Motor neuron (in vitro differentiated cells): ENCODE data around the gene VCAM1. TPM values are rescaled to one million over a fixed set of nuclear protein-coding genes. Genes with fewer than 3 reads are reported as not detected.
A peak's percentile ranks its signal among the peaks of the same experiment; 100 is the strongest.

Source experiments
- ATAC-seq, 8 experiments: fragments of 200-7000 bp; cut with Tn5 transposase; replicated peaks in 6 of 8; 2 replicates each; pipeline ENCODE4 v1.8.0; 2021; ENCODE audit warnings: mild to moderate bottlenecking in 8 of 8, moderate library complexity in 8 of 8
- H3K27ac ChIP-seq, 2 donors: fragments of 250-450 bp; sonication (Bioruptor Pico); 2 replicates each; pipeline ENCODE4 v1.9.0; 2021; ENCODE audit warnings: antibody characterized with exemption in 2 of 2, mild to moderate bottlenecking in 2 of 2, moderate library complexity in 1 of 2
- H3K4me1 ChIP-seq, 2 donors: fragments of 250-450 bp; sonication (Bioruptor Pico); replicated peaks in 1 of 2; 2 replicates each; pipeline ENCODE4 v1.6.1; 2021; ENCODE audit warnings: antibody characterized with exemption in 2 of 2, mild to moderate bottlenecking in 2 of 2, moderate library complexity in 1 of 2
- H3K4me3 ChIP-seq, 5 donors: fragments of 250-450 bp; sonication (Bioruptor Pico); 2 replicates each; pipeline ENCODE4 v1.9.0; 2021; ENCODE audit warnings: antibody characterized with exemption in 5 of 5, mild to moderate bottlenecking in 5 of 5, moderate library complexity in 4 of 5
- WGBS, 10 experiments: fragments of 450-650 bp; shearing (Covaris generic); methylation state at CpG; one replicate each; pipeline ENCODE4 v1.0.0; 2022; 5-methylcytosine and 5-hydroxymethylcytosine counted together
- in situ Hi-C, 9 experiments: fragments of 400-800 bp; cut with MboI; loops; one replicate each; pipeline ENCODE4 v1.15.0; 2021; ENCODE audit warnings: low sequenced_read_pairs in 9 of 9, low pct_unique_long_range_greater_than_20kb in 2 of 9; ENCODE audit not compliant: unreplicated experiment in 9 of 9
- total RNA-seq, 8 experiments: library from RNA; unstranded; fragments of 300-600 nt; gene quantifications; 2 replicates each; pipeline versions ENCODE4 v1.2.3 to v1.2.4, GENCODE V29; 2022

VCAM1 gene
- total RNA-seq, 8 experiments from 2014 or later, result 0.38 to 84.0 (median 1.9) TPM; not detected in 1

DNA sequence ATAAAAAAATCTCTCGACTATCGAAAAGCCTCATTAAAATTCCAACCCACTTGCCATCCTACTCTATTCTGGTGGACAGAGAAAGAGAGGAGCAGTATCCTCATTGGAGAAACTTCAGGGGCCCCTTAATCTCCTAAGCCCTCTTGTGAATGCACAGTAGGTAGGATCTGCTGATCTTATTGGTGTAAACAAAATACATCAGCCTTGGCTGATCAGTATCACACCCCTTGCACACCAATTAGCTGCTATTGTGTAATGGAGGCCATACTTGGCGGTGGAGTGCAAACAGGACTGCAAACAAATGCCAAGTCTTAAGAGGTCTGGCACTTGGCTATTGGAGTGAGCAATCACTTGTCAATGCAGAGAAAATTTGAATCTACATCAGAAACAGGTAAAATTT lies 15.7 kb downstream of the VCAM1 start:
- H3K4me1 ChIP-seq, result no peaks in the 10 kb centered on the region
- in situ Hi-C loops, result no loop called here
- no peak overlapping the region for H3K27ac ChIP-seq
- no peak overlapping the region for H3K4me3 ChIP-seq
- 0 to 94% (median 65%) methylated on average over 1 to 3 of the region's 3 CpGs; no CpG with 5 or more reads in 2 of the 10 experiments for WGBS, 10 experiments
- ATAC-seq, result no peak

DNA sequence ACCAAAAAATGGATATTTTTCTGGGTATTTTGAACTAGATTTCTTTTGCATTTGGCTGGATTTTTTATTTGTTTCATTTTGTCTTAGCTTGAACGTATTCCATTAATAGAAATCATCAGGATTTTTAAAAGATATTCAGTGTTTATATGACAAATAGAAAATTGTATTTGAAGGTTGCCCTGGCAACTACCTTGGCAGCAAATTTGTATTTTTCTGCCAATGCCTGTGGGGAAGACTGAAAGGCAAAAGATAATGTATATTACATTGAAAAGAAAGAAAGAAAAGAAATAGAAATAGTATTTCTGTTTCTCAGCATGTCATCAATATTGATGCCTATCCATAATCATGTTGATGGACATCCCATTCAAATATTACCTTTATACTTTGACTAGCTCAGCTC lies 16.8 kb downstream of the VCAM1 start:
- ATAC-seq, result no peak
- no peak overlapping the region for H3K27ac ChIP-seq
- in situ Hi-C loops, result no loop called here
- H3K4me3 ChIP-seq, result no peak overlapping the region
- WGBS, 10 experiments, result 33 to 100% (median 83%) methylated on average over 1 of the region's 1 CpG
- H3K4me1 ChIP-seq, result no peaks in the 10 kb centered on the region

DNA sequence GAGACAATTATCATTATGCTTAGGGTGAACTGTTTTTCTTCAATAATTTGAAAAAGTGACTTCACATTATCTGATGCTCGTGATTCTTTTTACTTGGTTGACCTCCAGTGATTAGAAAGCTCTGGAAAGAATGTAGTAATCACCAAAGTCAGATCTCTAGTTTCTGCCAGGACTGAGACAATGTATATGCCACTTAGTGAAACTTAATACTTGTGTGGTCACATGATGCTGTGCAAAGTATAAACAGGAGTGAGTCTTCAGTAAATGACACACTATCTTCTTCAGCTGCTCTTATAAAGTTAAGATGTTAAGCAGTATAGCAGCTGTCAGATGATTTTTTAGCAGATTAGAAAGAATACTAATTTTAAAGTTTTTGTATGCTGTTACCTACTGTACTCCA lies 17.2 kb downstream of the VCAM1 start:
- Histone ChIP-seq H3K27ac (no peak overlapping the region), H3K4me3 (no peak overlapping the region), H3K4me1 (no peaks in the 10 kb centered on the region)
- peak in 2 of 8 experiments; percentile 47 to 63 for ATAC-seq
- 0 to 100% (median 48%) methylated on average over 1 of the region's 1 CpG; no CpG with 5 or more reads in 2 of the 10 experiments for WGBS, 10 experiments
- in situ Hi-C loops, result no loop called here

DNA sequence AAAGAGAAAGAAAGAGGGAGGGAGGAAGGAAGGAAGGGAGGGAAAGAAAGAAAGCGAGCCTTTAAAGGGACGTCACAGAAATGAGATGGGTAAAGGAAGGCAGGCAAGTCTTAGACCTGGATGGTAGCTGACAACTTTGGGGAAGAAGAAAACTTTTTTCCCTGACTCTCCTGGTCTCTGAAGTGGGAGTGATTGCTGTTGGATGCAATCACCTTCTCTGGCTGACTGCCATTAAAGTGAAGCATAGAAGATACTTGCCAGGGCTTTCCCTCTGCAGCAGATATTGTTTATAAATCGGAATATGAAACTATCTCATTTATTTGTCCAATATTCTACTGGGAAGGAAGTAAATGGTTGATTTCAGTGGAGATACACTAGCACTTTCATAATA lies 27.0 kb downstream of the VCAM1 start:
- Histone ChIP-seq H3K4me3 (no peak overlapping the region), H3K27ac (no peak overlapping the region), H3K4me1 (peaks cover 6 to 8% of the 10 kb centered on the region in 2 donors)
- WGBS, 10 experiments, result 84 to 97% (median 93%) methylated on average over 3 of the region's 3 CpGs
- ATAC-seq, result no peak
- in situ Hi-C loops, result no loop called here

DNA sequence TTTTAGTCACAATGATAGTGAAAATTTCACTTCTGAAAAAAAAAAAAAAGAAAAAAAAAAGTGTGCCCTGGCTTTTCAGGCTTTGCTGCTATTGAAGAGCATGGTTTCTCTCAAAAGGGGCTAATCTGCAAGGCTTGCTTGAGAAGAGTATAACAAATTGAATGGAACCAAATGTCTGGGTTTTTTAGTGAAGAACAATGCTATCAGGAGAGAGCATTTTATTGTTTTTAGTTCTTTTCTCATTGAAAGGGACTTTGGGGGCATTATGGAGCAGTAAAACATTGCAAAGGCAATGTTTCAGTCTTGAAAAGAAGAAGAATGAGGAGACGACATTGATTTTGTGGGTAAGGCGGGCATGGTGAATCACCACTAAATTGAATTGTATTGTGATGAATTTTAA lies 28.2 kb downstream of the VCAM1 start:
- Histone ChIP-seq H3K27ac (no peak overlapping the region), H3K4me1 (peaks cover 6 to 8% of the 10 kb centered on the region in 2 donors), H3K4me3 (no peak overlapping the region)
- ATAC-seq, result peak in 5 of 8 experiments; percentile 24 to 87 (median 81)
- 15 to 71% (median 28%) methylated on average over 2 of the region's 2 CpGs for WGBS, 10 experiments
- in situ Hi-C loops, result no loop called here

DNA sequence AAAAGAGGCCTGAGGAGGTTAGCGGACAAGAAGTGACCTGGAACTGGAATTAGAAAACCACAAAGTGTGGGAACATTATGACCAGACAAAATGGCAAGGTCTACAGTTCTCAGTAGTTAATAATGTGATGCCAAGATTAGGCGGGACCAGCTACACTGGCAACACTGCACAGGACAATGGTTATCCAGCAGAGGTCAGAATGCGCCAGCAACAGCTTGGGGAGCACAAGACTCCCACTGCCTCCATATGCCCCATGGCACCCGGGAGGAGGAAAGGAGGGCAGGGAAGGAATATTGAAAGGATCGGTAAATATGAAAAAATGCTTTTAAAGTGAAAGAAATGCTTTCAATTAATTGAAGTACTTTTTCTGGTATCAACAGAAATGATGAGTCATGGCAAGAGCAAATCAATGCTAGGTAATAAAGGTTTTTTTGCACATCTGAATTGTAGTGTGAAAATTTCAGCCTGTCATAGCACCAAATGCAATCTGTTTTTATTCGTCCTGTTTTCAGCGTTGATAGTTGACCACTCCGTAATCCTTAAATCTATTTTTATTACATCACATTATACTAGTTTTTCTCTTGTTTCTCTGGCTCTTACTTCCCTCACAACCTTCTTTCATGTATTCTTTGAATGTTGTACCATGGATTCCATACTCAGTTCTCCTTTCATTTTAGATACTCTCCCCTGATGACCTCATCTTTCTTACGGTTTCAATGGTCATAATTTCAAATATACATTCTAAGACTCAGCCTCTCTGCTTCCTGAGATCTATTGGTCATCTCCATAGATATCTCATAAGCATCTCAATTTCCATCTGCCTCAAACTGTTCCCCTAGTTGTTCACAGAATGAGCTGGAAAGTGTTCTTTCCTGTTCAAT lies 30.7 kb downstream of the VCAM1 start:
- WGBS, 10 experiments, result 57 to 96% (median 91%) methylated on average over 3 to 9 of the region's 9 CpGs
- no peak for ATAC-seq

DNA sequence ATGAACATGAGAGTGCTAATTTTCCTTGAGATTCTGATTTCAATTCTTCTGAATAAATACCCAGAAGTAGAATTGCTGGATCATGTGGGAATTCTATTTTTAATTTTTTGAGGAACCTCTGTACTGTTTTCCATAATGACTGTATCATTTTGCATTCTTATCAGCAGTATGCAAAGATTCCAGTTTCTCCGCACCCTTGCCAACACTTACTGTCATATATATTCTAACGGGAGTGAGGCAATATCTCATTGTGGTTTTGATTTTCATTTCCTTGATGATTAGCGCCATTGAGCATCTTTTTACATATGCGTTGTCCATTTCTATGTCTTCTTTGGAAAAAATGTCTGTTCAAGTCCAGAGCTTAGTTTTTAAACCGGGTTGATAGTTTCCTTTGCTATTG lies 33.2 kb downstream of the VCAM1 start:
- peak in 3 of 8 experiments; percentile 85 to 98 (median 98) for ATAC-seq
- H3K4me1 ChIP-seq, result peaks cover 3 to 6% of the 10 kb centered on the region in 2 donors
- in situ Hi-C loops, result loop anchor here in 1 of 9 experiments (25.0 kb wide), 1 partner anchor 110 kb away; no protein-coding TSS in a partner anchor
- H3K4me3 ChIP-seq, result no peak overlapping the region
- no peak overlapping the region for H3K27ac ChIP-seq
- 0 to 100% (median 84%) methylated on average over 3 to 5 of the region's 5 CpGs for WGBS, 10 experiments

More for the DNA sequence above, 30.7 kb downstream of the VCAM1 start:
- peaks cover 6 to 8% of the 10 kb centered on the region in 2 donors for H3K4me1 ChIP-seq
- in situ Hi-C loops, result loop anchor here in 1 of 9 experiments (25.0 kb wide), 1 partner anchor 112 kb away; no protein-coding TSS in a partner anchor
- H3K4me3 ChIP-seq, result no peak overlapping the region
- H3K27ac ChIP-seq, result no peak overlapping the region

DNA sequence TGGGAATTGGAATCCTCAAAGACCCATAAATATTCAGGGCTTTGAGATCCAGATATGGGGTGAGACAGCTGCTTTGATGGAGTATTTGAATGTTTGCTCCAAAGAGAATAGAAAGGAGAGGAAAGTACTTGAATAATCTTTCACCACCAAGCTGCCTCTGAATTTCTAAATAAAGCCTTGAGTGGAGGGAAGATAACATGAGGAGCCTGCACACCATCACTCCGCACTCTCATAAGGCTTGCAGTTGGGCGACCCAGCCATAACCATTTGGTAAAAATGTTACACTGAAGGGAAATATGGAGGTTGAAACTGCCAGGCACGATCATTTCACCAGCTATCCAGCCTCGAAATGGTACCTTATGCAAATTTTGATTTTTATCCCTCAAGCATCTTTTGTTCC lies 38.4 kb downstream of the VCAM1 start:
- Histone ChIP-seq H3K27ac (no peak overlapping the region), H3K4me1 (no peaks in the 10 kb centered on the region), H3K4me3 (no peak overlapping the region)
- WGBS, 10 experiments, result 53 to 96% (median 72%) methylated on average over 2 to 4 of the region's 4 CpGs; no CpG with 5 or more reads in 1 of the 10 experiments
- in situ Hi-C loops, result loop anchor here in 1 of 9 experiments (25.0 kb wide), 1 partner anchor 104 kb away; no protein-coding TSS in a partner anchor
- ATAC-seq, result no peak

DNA sequence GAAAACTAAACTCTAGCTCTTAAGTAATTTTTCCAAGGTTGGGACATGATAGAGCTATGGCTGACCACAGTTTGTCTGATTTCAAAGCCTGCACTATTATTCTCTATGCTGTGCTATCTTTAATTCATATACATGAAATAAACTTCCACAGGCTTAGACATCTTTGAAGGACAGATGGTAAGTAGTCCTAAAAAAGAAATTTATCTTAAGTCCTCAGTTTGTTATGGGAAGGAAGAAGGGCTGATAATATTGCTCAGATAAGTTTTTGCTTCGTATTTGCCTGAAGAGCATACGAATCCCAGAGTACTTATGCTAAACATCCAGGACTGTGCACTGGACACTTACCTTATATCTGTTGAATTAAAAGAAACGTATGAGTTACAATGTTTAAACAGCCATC lies 39.6 kb downstream of the VCAM1 start:
- 60 to 96% (median 88%) methylated on average over 1 to 3 of the region's 3 CpGs for WGBS, 10 experiments
- in situ Hi-C loops, result loop anchor here in 1 of 9 experiments (25.0 kb wide), 1 partner anchor 103 kb away; no protein-coding TSS in a partner anchor
- Histone ChIP-seq H3K27ac (no peak overlapping the region), H3K4me1 (no peaks in the 10 kb centered on the region), H3K4me3 (no peak overlapping the region)
- ATAC-seq, result no peak

DNA sequence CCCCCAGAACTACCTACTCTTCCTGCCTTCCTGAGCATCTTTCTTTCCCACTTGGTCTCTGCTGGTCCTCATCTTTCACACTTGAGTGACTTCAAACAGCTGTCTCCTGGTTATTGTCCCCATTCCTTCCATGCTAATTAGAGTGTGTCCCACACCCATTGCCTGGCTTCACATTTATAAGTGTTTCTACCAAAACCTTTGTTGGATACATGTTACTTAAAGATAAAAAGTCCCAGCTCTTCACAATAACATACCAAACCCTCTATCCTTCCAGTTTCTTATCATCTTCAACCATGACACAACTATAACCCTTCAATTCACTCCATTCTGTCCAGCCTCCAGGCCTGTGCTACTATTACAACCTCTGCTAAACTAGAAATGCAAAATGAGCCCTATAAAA lies 41.0 kb downstream of the VCAM1 start:
- H3K4me1 ChIP-seq, result no peaks in the 10 kb centered on the region
- in situ Hi-C loops, result loop anchor here in 1 of 9 experiments (25.0 kb wide), 1 partner anchor 102 kb away; no protein-coding TSS in a partner anchor
- H3K4me3 ChIP-seq, result no peak overlapping the region
- H3K27ac ChIP-seq, result no peak overlapping the region
- peak in 2 of 8 experiments; percentile 48 to 54 for ATAC-seq

DNA sequence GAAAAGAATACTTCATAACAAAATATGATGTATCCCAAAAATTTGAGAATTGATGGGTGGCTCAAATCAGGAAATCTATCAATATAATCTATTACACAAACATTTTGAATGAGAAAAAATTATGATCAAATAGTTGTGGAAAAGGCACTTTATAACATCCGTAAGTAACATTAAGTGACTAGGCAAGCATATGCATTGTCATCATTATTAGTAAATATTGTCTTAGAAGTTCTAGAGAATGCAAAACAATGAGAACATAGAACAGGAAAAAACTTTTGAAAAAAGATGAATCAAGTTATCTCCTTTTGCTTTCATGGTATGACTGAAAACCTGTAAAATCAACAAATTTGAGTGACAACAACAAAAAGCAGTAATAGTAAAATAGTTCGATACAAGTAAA lies 42.9 kb downstream of the VCAM1 start:
- no peak for ATAC-seq
- in situ Hi-C loops, result loop anchor here in 1 of 9 experiments (25.0 kb wide), 1 partner anchor 100 kb away; no protein-coding TSS in a partner anchor
- H3K4me3 ChIP-seq, result no peak overlapping the region
- WGBS, 10 experiments, result 71 to 100% (median 93%) methylated on average over 1 to 2 of the region's 2 CpGs
- H3K27ac ChIP-seq, result no peak overlapping the region
- no peaks in the 10 kb centered on the region for H3K4me1 ChIP-seq

DNA sequence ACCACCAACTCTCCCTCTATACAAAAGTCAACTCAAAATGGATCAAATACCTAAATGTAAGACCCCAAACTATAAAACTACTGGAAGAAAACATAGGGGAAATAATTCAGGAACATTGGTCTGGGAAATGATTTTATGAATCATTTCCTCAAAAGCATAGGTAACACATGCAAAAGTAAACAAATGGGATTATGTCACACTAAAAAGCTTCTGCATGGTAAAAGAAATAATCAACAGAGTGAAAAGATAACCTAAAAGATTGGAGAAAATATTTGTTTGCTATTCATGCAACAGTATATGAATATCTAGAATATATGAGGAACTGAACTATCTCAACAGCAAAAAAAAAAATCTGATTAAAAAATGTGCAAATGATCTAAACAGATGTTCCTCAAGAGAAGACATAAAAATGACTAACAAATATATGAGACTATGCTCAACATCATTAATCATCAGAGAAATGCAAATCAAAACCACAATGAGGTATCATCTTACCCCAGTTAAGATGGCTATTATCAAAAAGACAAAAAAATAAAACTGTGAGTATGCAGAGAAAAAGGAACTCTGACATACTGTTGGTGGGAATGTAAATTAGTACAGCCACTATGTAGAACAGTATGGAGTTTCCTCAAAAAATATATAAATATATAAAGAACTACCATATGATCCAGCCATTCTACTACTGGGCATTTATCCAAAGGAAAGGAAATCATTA lies 47.8 kb downstream of the VCAM1 start:
- in situ Hi-C loops, result loop anchor here in 1 of 9 experiments (25.0 kb wide), 1 partner anchor 95 kb away; no protein-coding TSS in a partner anchor

DNA sequence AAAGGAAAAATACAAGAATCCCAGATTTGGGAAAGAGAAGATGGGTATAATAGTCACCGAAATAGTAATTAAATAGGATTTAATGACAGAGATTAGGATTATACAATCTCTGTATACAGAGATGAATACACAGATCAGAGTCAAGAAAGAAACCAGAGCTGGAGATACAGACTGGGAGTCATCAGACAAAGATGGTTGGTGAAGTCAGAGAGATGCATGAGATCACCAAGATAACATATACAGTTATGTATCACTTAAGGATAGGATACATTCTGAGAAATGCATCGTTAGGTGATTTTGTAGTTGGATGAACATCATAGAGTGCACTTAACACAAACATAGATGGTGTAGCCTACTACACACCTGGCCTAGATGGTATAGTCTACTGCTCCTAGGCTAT lies 49.8 kb downstream of the VCAM1 start:
- ATAC-seq, result no peak
- no peak overlapping the region for H3K27ac ChIP-seq
- H3K4me3 ChIP-seq, result no peak overlapping the region
- 73 to 100% (median 89%) methylated on average over 1 to 2 of the region's 2 CpGs for WGBS, 10 experiments
- no peaks in the 10 kb centered on the region for H3K4me1 ChIP-seq
- in situ Hi-C loops, result loop anchor here in 1 of 9 experiments (25.0 kb wide), 1 partner anchor 93 kb away; no protein-coding TSS in a partner anchor

More for the DNA sequence above, 47.8 kb downstream of the VCAM1 start:
- H3K4me3 ChIP-seq, result no peak overlapping the region
- no peaks in the 10 kb centered on the region for H3K4me1 ChIP-seq
- no peak overlapping the region for H3K27ac ChIP-seq
- ATAC-seq, result peak in 3 of 8 experiments; percentile 58 to 95 (median 91)
